GM12874 (cell line): ENCODE data around the gene PRR4.

Source experiments
- TF ChIP-seq, protein P1 (sequence below): IDR thresholded peaks from 2 replicates; pipeline ENCODE4 v1.5.1; 2011; ENCODE audit warnings: low read depth, mild to moderate bottlenecking, control low read depth, low read length, moderate library complexity; ENCODE audit not compliant: insufficient read depth

PRR4 gene

DNA sequence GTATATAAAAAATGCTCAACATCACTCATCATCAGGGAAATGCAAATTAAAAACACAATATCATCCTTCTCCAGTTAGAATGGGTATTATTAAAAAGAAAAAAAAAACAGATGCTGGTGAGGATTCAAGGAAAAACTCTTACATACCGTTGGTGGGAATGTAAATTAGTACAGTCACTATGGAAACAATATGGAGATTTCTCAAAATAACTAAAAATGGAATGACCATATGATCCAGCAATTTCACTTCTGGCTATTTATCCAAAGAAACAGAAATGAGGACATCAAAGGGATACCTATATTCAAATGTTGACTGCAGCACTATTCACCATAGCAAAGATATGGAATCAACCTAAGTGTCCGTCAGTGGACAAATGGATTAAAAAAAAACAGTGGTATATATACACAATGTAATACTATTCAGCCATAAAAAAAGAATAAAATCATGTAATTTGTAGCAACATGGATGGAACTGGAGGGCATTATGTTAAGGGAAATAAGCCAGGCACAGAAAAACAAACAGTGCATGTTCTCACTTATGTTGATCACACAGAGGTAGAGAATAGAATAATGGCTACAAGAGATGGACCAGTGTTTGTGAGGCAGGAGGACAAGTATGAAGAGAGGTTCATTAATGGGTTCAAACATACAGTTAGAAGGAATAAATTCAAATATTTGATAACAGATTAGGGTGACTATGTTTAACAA lies 14.4 kb upstream of the PRR4 start:
- TF ChIP-seq, protein P1, sequence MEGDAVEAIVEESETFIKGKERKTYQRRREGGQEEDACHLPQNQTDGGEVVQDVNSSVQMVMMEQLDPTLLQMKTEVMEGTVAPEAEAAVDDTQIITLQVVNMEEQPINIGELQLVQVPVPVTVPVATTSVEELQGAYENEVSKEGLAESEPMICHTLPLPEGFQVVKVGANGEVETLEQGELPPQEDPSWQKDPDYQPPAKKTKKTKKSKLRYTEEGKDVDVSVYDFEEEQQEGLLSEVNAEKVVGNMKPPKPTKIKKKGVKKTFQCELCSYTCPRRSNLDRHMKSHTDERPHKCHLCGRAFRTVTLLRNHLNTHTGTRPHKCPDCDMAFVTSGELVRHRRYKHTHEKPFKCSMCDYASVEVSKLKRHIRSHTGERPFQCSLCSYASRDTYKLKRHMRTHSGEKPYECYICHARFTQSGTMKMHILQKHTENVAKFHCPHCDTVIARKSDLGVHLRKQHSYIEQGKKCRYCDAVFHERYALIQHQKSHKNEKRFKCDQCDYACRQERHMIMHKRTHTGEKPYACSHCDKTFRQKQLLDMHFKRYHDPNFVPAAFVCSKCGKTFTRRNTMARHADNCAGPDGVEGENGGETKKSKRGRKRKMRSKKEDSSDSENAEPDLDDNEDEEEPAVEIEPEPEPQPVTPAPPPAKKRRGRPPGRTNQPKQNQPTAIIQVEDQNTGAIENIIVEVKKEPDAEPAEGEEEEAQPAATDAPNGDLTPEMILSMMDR: no peak

DNA sequence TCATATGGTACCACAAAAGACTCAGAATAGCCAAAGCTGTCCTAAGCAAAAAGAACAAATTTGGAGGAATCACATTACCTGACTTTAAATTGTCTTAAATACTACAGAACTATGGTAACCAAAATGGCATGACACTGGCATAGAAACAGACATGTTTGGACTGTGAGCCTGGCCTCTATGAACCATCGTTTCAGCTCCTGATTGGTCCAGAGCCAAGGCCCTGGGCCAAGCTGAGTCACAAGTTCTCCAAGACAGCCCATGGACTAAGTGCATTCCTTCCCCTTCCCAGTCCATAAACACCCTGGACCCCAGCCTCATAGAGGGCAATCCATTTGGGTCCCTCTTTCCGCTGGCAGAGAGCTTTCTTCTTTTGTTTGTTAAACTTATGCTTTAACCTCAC lies 12.1 kb upstream of the PRR4 start:
- TF ChIP-seq, protein P1: no peak

DNA sequence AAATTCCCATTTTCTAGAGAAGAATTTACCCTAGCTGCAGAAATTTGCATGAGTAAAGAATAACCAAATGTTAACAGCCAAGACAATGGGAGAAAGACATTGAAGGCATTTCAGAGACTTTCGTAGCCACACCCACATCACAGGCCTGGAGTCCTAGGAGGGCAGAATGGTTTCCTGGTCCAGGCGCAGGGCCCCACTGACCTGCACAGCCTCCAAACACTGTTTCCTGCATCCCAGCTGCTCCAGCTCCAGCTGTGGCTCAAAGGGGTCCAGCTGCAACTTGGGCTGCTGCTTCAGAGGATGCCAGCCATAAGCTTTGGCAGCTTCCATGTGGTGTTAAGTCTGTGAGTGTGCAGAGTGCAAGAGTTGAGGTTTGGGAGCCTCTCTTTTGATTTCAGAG lies 6.5 kb upstream of the PRR4 start:
- TF ChIP-seq, protein P1: no peak

DNA sequence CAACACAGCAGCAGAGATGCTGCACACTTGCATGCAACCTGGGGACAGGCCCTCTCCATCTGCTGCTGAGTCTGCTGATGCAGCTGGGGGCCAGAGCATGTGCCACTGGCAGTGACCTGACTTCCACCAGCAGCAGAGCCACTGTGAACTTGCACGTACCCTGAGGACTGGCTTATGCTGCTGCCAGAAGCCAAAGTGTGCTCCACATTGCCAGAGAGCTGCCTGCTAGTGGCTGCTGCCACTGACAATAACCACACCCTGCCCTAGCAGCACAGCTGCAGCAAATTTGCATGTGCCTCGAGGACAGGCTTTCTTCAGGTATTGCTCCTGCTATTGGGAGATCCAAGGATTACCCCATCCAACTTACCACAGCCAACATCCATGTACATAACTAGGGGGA lies 4.5 kb upstream of the PRR4 start:
- TF ChIP-seq, protein P1: no peak

DNA sequence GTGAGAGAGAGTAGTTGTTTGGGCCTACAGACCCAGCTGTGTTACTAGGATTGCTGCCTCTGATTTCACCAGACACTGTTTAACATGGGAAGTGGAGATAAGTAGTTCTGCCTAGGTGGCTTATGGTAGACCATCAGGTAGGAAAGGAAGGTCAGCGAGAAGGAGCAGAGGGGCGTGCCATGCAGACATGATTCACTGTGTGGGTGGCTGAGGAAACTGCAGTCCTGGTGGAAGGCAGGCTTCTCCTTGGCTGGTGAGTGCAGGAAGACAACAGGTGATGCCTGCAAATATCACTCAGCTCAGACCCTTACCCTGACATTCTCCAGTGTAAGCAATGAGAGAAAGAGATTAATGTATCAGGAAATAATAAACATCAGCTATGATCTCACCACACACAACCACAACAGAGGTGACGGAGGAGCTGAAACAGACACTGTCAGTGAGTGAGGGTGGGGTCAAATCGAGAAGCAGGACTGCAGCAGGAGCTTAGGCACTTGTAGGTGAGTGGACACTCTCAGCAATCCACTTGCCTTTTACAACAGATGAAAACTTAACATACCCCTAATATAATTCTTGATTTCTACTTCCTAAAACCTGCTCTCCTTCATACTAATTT lies 2.1 kb upstream of the PRR4 start:
- TF ChIP-seq, protein P1: no peak

DNA sequence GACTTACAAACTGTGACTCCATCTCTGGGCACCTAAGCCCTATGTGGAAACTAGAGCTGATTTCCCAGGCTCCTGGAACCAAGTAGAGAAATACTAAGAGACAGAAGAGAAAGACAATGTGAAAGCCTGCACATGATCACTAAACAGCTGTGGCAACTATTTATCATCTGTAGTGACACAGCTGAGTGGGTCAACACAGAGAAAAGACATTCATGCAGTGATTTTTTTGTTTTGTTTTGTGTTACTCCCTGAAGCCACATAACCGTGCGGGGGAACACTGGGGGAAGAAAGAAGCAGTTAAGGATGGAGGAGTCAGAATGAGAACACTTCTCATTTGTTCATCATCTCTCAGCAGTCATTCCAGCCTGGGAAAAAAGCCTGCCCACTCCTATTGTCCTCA lies 1.5 kb downstream of the PRR4 start:
- TF ChIP-seq, protein P1: no peak

DNA sequence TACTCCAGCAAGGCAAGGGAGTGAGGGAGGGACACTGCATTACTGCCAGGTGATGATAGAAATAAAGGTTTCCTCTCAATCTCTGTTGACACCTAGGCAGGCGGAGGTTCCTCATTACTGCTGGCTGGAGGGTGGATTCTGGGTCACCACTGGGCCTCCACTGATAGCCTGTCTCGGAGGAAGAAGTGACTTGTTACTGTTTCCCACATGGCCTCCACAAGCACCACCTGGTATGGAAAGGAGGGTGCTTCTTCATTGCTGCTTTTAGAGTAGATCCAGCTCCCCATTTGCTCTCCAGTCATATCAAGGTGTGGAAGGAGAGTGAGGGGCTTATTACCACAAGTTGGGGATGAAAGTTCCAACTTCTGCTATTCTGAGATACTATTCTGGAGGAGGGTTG lies 6.4 kb downstream of the PRR4 start:
- TF ChIP-seq, protein P1: no peak
